Amygdala (tissue), 56 donors: ENCODE results near the gene CFAP97D1.
"Not testable (repeated sequence)": the region's sequence is repeated elsewhere in the genome, so short reads cannot be mapped to it uniquely, and the experiment has no call there.

Experiments
- DNase-seq, 56 donors: peaks; one replicate each; lab custom pipeline; 2025; lab: John Stamatoyannopoulos, UW

The CFAP97D1 gene

DNA sequence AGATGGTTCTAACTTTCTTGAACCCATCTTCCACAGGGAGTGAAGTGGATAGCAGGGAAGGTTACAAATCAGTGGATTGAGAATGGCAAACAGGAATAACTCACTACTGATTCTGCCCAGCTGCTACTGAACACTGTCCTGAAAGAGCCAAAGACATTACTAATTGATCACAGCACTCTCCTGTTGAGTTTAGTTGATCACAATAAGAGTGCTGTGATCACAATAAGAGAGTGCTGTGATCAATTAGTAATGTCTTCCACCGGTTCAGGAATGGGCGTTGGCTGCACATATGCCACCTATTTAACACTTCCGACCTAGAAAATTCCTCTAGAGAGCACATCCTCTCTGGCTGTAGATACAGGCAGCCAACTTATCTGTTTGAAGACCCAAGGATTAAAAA is 11.4 kb downstream of the CFAP97D1 start:
- DNase-seq: peak in 2 of 56 donors; percentile 18 to 25

DNA sequence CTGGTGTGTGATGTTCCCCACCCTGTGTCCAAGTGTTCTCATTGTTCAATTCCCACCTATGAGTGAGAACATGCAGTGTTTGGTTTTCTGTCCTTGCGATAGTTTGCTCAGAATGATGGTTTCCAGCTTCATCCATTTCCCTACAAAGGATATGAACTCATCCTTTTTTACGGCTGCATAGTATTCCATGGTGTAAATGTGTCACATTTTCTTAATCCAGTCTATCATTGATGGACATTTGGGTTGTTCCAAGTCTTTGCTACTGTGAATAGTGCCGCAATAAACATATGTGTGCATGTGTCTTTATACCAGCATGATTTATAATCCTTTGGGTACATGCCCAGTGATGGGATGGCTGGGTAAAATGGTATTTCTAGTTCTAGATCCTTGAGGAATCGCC is 12.4 kb downstream of the CFAP97D1 start:
- not testable (repeated sequence) for DNase-seq

DNA sequence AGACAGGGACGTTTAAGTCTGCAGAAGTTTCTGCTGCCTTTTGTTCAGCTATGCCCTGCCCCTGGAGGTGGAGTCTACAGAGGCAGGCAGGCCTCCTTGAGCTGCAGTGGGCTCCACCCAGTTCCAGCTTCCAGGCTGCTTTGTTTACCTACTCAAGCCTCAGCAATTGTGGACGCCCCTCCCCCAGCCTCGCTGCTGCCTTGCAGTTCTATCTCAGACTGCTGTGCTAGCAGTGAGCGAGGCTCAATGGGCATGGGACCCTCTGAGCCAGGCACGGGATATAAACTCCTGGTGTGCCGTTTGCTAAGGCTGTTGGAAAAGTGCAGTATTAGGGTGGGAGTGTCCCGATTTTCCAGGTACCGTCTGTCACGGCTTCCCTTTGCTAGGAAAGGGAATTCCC is 17.8 kb downstream of the CFAP97D1 start:
- DNase-seq: not testable (repeated sequence)

DNA sequence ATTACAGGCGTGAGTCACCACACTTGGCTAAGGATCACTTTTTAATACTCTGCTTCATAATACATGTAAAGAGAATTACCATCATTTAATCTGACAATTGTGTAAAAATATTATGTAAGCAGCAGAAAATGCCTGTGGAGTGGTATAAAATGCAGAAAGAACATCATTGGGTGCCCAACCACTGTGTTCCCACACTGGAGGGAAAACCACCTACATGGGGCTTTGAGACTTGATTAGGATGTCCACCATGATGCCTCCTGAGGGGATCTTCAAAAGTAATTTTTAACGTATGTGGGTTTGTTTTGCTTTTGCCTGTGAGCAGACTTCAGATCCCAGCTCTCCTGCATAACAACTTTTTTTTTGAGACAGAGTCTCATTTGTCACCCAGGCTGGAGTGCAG is 18.8 kb downstream of the CFAP97D1 start:
- no peak for DNase-seq

DNA sequence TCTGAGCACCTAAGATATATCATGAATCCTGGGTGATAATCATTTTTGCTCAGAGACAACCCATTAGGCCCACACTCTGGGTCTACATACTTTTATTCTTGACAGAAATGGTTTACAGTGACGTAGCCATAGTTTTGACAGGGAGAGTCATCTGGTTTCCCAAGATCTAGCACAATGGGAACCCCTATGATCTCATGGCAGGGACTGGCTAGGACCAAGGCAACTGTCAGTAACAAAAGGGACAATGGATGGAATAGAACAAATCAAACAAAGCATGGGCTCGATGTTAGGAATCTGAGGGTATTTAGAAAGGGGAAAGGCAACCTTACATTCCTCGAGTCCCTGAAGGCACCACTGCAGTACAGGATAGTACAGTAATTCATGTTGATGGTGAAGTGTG is 20.5 kb downstream of the CFAP97D1 start:
- peak in 7 of 56 donors; percentile 10 to 31 (median 20) for DNase-seq

DNA sequence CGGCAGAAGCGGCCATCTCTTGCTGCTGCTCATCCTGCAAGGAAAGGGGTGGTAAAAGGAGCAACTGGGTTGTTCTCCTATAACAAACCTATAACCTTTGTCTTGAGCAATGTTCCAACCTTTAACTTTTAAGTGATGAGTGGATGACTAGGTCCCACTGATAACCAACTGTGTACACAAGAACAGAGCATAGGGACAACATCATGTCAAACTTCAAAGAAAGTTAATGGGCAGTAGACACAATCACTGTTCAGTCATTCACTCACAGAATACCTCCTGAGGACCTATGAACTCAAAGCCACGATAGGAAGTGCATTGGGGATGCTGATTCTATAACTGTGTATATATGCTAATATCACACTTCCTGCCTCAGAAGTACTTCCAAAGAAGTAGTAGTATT is 21.6 kb downstream of the CFAP97D1 start:
- DNase-seq: no peak

DNA sequence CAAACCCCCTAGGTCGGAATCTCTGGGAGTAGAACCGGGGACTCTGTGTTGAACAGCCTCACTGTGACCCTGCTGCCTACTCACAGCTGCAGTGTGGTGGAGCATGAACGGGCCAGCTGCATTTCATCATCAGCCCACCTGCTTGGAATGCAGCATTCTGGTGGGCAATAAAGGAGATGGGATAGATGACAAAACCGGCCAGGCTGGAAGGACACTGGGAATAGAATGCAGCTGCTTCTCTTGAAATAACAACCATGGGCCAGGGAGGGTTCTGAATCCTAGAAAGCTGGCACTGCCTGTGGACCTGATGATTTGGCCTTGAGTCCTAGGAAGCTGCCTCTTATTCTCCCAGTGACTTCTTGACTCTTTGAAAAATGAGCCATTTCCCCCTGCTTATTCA is 23.5 kb downstream of the CFAP97D1 start:
- no peak for DNase-seq

DNA sequence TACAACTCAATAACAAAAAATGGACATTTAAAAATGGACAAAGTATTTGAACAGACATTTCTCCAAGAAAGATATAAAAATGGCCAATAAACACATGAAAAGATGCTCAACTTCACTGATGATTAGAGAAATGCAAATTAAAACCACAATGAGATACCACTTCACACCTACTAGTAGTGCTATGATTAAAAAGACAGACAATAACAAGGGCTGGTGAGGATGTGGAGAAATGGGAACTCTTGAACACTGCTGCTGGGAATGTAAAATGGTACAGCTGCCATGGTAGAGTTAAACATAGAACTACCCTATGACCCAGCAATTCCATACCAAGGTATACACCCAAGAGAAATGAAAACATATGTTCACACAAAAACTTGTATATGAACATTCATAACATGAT is 24.9 kb downstream of the CFAP97D1 start:
- DNase-seq: no peak

DNA sequence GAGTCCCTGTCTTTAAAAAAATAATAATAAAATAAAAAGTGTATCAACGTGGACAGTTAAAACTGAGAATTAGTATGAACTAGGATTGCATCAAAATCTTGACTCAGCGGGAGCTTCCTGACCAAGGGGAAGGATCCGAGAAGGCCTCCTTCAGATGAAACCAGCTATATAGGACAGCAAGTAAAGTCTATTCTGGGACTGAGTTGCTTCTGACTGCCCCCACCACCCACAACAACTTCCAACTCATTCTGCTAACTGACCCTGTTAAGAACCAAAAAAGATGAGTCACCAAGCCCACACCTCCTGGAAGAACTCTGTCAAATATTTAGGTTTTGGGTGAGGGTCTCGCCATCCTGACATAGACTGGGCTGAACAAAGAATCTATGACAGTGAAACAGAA is 27.8 kb downstream of the CFAP97D1 start:
- DNase-seq: no peak

DNA sequence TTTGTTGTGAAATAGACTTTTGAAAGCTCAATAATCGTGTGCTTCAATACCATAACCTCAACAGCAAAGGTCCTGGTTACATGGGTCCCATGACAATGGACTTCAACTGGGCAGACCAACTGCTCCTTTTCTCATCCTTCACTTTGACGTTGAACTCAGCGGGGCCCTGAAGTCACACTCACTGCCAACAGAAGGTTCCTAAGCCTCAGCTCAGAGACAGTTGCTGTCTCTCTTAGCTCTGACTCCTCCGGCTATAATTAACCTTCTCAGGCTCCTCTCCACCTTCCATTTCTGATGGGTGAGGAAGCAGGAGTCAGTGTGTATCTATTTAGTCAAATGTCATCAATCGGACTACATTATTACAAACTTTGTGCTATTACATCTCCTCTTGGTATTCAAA is 28.9 kb downstream of the CFAP97D1 start:
- no peak for DNase-seq

DNA sequence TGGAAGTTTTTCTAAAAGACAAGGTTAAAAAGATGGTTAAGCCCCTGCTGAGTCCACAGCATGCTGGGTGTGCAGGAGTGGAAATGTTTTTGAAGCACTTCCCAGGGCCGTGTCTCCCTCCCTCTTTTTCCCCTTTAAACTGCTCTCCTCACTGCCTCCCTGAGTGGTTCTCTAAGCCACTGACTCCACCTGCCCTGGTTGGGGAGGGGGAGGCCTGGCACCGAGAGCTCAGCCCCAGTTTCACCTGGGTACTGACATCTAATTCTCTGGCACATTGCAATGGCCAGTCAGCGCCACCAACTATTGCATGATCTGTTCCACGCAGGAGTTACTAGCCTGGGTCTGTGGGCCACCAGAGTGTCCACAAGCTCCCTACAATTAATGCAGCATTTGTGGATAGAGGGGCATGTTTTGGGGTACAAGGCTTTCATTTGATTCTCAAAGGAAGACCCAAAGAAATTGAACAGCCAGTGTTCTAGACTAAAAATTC is 30.0 kb downstream of the CFAP97D1 start:
- DNase-seq: no peak

DNA sequence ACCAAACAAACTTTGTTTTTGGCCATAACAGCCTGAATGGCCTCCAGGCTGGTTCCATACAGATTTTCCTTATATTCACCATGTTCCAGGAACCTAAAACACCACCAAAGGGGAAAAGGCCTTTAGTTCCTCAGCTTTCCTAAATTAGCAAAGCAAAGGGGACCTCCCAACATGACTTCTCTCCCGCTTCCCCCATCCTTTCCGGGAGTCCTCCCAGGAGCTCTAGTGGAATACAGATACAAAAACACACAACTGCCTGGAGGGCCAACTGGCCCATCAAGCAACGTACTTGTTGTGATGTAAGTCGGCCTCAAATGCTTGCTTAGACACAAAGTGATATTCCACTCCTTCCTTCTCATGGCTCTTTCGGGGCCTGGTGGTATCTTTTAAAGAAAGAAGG is 30.6 kb downstream of the CFAP97D1 start:
- DNase-seq: no peak

DNA sequence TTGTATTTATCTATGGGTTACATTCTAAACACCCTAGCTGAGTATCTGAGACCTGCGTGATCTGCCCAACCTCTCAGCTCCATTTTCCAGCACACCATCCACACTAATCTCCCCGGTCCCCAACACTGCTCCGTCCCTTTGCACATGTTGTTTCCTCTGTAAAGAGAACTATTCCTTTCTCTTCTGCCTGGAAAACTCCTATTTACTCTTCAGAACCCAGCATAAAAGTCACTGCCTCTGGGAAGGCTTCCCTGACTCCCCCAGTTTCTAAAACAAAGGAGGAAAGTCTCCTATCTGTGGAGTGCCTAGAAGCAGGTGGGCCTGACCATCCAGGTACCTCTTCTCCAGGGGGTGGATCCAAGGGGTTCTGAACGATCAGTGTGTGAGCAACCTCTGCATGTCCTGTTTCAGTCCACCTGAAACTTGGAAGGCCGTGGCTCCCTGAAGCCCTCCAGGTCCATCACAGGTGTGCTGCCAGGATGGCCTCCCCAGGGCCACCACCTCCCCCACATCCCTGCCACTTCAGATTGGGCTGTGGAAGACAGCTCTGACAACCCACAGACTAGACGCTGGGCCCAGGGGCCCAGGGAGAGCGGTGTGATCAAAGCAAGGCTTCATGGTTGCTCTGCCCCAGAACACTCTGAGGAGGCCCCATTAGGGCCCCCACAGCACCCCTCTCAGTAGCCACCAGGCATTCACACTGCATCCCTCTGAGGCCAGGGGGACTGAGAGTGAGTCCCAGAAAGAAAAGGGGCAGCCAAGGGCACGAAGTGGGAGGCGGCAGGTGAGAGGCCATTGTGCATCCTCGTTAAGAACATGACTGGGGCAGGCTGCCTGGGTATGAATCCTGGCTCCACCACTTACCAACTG is 32.4 kb downstream of the CFAP97D1 start:
- DNase-seq: no peak

DNA sequence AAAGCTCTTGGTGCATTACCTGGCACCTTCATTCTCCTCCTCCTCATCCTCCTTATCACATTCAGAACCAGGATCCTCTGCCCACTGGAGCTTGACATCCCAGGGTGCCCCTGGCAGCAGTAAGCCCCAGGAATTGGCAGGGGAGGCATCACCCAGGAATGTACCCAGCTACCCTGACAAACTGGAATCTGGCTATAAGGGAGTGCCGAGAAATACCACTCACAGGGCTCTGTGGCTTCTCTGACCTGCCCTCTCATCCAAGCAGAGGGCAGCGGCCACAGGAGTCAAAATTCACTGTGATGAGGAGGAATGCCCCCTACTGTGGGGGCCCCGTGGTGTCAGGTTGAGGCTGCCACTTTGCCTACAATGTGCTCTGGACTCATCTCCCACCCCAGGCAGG is 33.2 kb downstream of the CFAP97D1 start:
- no peak for DNase-seq

DNA sequence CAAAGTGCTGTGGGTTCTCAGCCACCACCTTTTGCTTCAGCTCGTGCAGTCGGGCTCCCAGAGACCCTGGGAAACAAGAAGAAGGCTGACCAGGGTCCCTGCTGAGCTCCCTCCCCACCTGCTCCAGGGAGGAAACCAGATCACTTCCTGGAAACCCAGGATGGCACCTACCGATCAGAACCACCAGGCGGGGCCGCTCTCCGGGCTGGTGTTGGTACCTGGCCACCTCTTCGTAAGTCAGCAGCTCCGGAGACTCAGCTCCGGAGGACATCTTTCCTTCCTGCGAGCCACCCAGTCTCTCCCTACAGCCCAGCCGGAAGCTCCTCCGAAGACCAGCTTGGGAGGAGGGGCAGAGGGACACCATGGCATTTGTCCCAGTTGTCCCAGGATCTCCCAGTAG is 33.8 kb downstream of the CFAP97D1 start:
- DNase-seq: no peak

DNA sequence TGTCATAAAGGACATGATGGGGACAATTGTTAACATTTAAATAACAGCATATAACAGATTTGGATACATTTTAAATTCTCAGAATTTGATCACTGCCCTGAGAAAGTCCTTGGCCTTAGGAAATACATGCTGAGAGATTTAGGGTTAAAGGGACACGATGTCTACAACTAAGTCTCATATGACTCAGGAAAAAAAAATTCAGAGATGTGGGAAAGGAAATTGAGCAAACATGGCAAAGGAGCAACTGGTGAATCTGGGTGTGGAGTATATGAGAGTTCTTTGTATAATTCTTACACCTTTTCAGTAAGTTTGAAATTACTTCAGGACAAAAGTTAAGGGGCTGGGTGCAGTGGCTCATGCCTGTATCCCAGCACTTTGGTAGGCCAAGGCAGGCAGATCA is 34.5 kb downstream of the CFAP97D1 start:
- DNase-seq: no peak

DNA sequence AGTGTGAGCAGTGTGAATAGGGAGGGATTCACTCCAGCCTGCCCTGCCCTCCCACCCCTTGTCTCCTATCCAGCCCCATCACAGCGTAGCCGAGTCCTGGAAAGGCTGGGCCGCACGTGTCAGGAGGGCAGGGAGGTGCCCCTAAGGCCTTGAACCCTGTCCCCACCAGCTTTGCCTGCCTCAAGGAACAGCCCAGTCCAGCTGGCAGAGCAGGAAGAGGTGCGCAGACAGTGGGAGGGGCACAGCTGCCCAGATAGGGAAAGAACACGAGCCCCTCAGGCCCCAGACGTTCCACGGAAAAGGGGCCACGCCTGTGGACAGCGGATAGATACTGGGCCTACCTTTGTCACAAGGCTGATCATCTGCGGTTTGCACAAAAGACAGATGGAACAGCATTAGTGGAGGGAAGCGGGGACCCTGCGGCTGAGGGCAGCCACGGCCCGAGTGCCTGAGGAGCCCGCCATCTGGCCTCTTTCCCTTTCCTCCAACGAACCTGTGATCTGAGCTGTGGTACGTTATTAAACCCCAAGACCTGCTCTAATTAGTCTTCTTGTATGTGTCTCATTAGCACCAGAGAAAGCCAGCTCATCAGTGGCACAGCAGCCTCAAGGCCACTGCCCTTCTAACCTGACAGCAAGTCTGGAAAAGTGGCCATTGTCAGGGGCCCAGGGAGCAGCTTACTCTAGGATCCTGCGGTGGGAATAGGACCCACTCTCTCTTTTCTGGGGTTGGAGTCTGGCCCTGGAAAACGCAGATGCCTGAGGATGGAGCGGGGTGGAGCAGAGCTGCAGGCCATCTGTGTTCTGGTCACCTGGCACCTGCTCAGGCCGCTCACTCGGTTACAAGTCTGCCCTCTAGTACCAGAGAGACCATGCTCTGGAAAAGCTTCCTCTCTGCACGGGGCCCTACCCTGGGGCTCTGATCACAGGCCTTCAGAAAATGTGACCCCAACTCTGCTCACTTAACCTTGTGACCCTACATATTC is 36.4 kb downstream of the CFAP97D1 start:
- DNase-seq: no peak

DNA sequence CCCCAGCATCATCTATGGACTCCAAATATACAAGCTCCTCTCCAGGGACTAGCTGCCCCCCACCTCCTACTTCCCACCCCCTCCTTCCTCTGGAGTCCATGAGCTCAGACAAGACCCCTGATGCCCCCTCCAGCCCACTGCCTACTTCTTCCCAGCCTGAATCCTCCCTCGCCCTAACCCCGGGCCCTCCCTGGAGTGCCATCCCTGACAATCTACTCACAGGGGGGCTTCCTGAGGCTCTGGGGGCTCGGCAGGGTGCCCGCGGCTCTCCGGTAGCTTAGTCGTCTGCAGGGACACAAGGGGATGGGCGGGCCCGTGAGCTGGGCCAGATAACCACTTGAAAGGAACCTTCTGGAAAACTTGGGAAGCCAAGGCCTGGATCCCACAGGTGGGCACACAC is 37.6 kb downstream of the CFAP97D1 start:
- DNase-seq: no peak

DNA sequence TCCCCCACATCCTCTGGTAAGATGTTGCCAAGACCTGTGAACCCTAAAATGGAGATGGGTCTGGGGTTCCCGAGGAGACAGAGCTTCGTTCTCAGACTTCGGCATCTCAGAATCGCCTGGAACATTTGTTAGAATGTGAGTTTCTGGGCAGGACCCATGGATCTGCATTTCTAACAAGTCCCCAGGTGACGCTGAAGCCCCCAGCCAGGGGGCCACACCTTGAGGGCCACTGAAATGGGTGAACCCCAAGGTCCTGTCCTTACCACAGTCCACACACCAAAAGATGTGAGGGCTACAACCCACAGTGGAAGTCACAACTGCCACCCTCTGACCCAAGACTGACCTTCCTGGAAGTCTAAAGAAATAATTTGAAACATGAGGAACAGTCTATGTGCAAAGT is 38.7 kb downstream of the CFAP97D1 start:
- no peak for DNase-seq

DNA sequence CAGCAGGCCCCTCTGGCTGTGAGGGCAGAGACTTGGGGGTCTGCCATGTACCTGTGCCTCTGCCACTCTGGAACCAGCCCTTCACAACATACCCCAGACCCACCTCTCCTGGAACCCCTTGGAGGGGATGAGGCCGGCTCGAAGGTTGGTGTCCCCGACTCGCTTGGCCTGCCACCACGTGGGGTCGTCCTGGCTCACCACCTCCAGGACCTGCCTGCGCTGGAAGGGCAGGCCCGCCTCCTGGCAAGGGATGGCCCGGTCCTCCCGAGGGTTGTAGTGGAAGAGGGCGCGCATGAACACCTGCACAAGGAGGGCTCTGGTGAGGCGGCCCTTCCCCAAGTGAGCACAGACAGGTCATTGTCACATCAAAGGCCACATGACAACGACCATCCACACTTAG is 40.5 kb downstream of the CFAP97D1 start:
- DNase-seq: no peak

DNA sequence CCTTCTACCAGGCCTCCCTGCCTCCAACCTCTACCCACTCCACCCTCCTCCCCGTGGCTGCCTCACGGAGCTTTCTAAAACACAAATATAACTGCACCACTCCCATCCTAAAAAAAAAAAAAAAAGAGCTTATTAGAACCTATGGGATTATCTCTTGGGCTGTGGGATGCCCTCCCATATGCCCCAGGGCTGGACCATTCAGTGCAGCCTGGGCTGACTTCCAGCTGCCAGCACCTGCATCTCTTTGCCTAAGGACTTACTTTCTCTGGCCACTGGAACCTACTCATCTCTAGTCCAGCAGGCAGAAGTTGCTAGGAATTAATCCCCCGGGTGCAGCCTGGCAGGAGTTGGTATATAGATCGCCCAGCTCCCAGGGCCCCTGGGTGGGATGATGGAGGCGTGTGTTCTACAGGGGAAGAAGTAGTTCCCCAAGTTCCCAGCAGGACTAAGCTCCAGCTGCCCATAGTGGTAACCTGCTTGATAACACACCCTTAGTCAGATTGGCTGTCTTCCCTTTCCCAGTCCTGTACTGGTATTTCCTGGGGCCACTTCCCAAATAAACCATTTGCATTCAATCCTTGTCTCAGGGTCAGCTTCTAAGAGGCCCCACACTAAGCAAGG is 42.4 kb downstream of the CFAP97D1 start:
- DNase-seq: no peak
